ENCODE measurements around the gene SUN1.
"Not testable (repeated sequence)": the region's sequence is repeated elsewhere in the genome, so short reads cannot be mapped to it uniquely, and the experiment has no call there.

Gene SUN1

GRCh38 chr7:923108-924041, 91.1 kb downstream of the SUN1 start:
- no peak for DNase-seq

- not testable (repeated sequence) for DNase-seq
Observed at GRCh38 chr7:924042-924441, 91.8 kb downstream of the SUN1 start.

All from NCI-H748 treated with DMSO at 0.1 percent for 48 hours (cell line).